Measurements from ENCODE around the gene FOXO3.

FOXO3 gene

GRCh38 chr6:108626777-108627176 lies 66.1 kb downstream of the FOXO3 start:
- no peak for DNase-seq (ENCODE audit: low read depth in 4 of 4, low spot score in 1 of 4)

- no peak for DNase-seq (ENCODE audit: low read depth in 4 of 4, low spot score in 1 of 4)
Measured at GRCh38 chr6:108627692-108628550, 67.2 kb downstream of the FOXO3 start.

GRCh38 chr6:108630050-108630714 lies 69.5 kb downstream of the FOXO3 start:
- DNase-seq (ENCODE audit: low read depth in 4 of 4, low spot score in 1 of 4) = no peak

DNA sequence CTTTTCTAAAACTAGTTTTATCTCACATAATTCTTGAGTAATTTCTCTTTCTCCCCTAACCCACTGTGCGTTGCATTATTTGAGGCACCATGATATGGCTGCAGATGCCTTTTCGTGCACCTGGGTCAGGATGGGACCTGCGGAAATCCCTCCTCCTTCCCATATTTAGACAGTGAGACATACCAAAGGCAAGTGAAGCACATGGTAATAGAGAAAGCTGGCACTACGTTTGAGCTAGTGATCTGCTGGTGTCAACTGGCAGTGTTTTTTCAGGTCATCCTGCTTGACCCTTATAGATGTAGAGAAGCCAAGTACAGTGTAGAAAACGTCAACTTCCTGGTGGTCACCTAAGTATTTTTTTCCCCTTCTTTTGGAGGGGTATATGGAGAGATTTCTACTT lies 71.7 kb downstream of the FOXO3 start:
- DNase-seq (ENCODE audit: low read depth in 4 of 4, low spot score in 1 of 4) = no peak

GRCh38 chr6:108633436-108633835 lies 72.7 kb downstream of the FOXO3 start:
- DNase-seq (ENCODE audit: low read depth in 4 of 4, low spot score in 1 of 4) = no peak

DNA sequence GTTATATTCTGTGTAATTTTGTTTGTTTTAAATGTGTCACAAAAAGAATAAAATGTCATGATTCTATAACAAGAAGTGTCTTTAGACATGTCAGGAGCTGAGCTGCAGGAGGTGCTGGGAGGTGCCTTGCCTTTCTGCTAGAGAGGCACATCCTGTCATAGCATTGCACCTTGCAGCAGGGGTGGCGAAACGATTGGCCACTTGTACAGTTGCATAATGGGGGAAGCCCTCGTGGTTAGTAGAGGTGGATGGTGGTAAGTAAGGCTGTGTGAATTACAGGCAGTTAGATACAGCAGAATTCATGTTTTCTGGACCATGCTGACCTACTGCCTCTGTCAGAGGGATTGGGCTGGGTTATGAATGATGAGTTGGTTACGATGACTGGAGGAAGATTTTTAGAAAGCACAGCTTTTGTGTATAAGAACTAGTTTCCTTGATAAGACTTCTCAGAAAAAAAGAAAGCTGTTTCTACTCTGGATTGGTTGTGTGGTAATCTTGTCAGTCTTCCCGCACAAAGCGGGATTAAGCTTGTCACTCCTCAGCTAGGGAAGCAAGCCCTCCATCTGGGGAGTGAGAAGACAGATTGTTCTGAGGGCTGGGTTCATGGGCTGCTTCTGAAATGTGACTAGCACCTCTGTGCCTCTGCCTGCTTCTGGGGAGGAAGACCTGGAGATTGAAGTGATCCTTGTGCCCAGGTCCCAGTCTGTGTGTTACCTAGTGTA lies 74.9 kb downstream of the FOXO3 start:
- no peak for DNase-seq (ENCODE audit: low read depth in 4 of 4, low spot score in 1 of 4)

DNA sequence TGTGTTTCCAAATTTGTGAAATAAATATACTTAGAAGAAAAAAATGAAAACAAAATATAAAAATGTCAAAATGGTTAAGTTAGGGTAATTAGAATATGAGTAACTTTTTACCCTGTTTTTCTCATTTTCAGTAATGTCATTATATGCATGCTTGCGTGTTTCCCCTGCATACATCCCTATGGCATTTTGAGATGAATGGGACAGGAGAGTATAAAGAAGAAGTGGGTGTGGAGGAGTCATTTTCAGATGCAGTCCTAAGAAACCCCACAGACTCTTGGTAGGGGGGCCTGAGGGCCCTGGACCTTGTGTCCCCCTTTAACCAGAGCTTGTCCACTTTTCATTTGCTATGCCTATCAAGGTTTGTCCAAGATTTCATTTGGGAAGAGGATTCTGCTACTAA lies 77.2 kb downstream of the FOXO3 start:
- no peak for DNase-seq (ENCODE audit: low read depth in 4 of 4, low spot score in 1 of 4)

DNA sequence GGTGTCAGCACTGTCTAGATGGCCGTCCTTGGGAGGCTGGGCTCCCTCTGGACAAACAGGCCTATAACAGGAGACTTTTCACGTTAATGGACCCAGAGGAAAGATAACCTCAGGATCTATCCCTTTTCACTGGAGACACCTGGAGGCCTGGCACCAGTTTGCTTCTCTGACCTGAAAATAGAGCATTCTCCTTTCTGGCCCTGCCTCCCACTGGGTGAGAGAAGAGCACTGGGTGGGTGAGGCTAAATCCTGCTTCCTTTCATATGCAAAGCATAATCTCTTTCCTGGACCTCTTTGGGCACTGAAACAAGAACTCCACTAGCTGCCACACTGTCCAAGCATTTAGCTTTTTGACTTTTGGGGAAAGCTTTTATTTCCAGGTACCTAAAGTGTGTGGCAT lies 78.3 kb downstream of the FOXO3 start:
- DNase-seq (ENCODE audit: low read depth in 4 of 4, low spot score in 1 of 4) = no peak

- no peak for DNase-seq (ENCODE audit: low read depth in 4 of 4, low spot score in 1 of 4)
Measured at GRCh38 chr6:108640104-108640503, 79.4 kb downstream of the FOXO3 start.

DNA sequence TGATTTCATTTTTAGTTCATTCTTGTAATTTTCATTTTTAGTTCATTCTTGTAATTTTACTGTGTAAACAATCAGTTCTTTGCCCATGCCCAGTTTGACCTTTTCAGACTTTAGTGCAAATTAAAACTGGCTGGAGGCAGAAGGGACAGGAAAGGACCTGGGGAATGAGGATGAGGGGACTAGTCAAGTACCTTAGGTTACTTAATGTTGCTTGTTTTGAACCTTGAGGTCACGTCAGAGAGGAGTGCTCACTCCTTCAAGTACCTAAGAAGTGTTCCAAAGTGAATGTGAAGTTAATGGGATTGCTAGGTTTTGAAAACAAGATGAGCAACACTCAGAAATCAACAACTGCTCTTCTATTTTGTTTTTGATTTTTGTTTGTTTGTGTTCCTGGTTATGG lies 82.5 kb downstream of the FOXO3 start:
- DNase-seq (ENCODE audit: low read depth in 4 of 4, low spot score in 1 of 4) = no peak

DNA sequence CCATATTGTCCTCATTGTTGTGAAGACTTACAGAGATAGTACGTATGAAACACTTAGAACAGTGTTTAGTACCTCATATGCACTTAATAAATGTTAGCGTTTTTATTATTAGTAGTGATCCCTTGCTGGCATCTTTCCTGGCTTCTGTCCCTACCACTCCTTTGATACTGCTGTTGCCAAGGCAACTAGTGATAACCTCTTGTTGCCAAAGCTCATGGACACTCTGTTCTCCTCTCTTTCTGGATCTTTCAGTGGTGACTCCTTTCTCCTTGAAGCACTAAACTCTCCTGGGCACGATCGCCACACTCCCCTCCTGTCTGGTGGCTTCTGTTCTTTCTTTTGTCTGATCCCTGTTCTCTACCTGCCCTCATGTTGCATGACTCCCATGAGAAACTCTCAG lies 83.5 kb downstream of the FOXO3 start:
- no peak for DNase-seq (ENCODE audit: low read depth in 4 of 4, low spot score in 1 of 4)

DNA sequence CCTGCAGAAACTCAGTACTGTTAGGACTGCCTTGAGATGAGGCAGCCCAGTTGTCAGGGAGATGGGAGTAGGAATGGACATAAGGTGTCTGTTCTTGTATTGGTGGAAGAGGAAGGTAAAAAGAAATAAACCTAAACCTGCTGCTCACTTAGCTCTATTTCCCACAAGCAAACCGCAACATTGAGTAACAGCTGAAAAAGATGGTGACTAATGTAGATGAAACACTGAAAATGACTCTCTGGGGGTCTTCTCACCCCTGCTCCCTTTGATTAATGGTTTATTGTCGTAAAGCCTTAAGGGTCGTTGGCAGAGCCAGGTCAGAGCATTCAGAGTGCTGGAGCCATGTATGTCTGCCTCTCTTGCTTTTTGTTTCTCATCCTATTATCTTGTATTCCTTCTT lies 87.5 kb downstream of the FOXO3 start:
- DNase-seq (ENCODE audit: low read depth in 4 of 4, low spot score in 1 of 4) = no peak

DNA sequence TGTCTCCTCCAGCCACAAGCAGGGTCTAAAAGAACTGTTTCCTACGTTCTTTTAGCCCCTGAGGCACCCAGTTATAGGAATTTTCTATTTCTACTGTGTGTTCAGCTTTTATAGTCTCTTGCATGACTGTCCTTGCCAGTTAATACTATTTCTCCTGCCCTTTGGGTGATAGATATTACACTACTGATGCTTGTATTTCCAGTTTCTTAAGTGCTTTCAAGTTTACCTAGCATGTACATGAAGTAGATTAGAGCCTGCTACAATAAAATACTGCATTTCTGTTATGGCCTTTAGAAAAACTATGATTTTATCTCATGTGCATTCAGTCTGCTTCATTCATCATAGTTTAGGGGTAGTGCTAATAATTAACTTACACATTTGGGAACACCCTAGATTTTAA lies 89.6 kb downstream of the FOXO3 start:
- no peak for DNase-seq (ENCODE audit: low read depth in 4 of 4, low spot score in 1 of 4)

GRCh38 chr6:108650781-108651180 lies 90.1 kb downstream of the FOXO3 start:
- no peak for DNase-seq (ENCODE audit: low read depth in 4 of 4, low spot score in 1 of 4)

DNA sequence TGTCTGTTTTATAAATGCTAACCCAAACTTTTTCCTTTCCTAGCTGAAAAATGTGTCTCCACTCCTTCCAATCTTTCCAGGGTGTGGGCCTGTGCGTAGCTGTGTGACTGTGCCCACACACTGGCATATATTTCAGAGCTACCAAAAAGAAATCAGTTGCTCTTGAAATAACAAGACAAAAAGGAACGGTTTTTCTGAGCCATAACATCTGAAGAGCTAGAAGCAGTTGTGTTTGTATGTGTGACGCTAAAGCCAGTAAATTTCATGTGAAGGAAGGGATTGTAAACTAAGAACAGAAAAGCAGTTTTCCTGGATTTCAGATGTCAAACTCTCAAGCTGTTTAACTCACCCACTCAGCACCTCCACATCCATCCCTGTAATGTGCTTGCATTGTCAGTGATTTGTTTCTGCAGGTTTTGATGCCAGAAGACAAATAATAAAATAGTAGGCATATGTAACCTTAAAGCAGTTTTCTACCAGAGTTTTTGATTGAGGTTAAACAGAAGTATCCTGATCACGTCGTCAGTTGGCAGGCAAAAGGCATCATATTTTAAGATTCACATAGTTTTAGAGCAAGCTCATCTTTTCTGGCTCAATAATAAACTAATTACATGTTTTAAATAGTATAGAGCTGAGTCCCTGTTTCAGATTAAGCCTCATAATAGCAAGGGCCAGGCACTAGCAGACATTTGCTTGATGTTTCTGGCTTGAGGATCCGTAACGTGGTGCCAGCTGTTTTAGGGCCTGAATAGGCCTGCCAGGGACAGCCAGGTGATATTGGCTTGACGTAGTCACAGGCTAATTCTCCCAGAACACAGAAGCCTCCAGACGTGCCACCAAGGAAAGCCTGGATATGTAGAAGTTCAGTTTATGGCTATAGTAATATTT lies 90.9 kb downstream of the FOXO3 start:
- DNase-seq (ENCODE audit: low read depth in 4 of 4, low spot score in 1 of 4) = no peak

DNA sequence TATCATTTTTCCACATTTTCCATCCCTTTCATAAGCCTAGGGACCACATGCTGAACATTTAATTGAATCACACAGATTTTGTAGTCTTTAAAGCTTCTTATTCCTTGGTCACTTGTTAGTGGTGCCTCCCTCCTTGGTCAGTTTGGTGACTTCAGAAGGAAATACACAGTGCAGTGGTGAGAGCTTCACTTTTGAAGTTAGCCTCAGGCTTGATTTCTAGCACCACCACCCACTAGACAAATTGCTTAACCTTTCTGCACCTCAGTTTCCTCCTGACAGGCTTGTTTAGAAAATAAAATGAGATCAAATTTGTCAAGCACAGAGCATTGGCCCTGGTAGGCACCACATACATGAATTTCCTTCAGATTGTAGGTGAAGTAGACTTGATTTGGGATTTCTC lies 91.7 kb downstream of the FOXO3 start:
- DNase-seq (ENCODE audit: low read depth in 4 of 4, low spot score in 1 of 4) = no peak

GRCh38 chr6:108653949-108654348 lies 93.2 kb downstream of the FOXO3 start:
- DNase-seq (ENCODE audit: low read depth in 4 of 4, low spot score in 1 of 4) = no peak

- DNase-seq (ENCODE audit: low read depth in 4 of 4, low spot score in 1 of 4) = no peak
Measured at GRCh38 chr6:108654465-108655106, 93.9 kb downstream of the FOXO3 start.

DNA sequence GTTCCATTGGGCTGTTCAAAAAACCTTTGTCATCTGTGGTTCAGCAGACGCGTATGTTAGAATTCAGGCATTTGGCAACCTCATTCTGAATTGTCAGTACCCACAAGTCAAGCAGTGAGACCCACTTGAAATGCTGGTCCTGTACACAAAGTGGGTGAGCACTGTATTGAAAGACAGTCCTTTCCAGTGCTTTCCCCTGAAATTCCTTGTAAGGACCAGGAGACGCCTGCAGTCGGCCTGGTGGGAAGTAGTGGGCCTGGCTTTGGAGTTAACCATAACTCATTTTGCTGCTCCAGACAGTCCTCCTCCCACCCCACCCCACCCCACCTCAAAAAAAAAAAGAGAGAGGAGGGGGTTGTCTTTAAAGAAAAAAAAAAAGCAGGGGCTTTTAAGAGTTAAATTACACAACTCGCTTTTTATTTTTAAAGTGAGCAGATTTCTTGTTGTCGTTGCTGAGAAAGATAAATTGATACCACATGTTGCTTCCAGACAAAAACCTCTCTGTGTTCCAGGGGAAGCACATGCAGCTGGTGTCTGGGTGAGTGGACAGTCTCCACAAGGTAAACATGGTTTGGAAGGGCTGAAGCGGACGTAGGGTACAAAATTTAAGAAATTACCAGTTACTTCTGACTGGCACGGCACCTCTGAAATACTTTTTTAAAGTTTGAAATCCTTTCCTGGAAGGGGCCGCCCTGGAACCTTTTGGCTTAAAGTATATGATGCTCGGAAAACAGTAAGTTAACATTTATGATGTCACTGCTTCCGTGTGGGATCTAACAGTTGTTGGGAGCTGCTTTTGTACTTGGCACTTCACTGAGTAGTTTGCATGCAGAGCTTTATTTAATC lies 95.3 kb downstream of the FOXO3 start:
- DNase-seq (ENCODE audit: low read depth in 4 of 4, low spot score in 1 of 4) = no peak

GRCh38 chr6:108656836-108657235 lies 96.1 kb downstream of the FOXO3 start:
- no peak for DNase-seq (ENCODE audit: low read depth in 4 of 4, low spot score in 1 of 4)
